GM10248 (cell line): Measurements from ENCODE around the gene CFAP119.

Experiments used
- CTCF ChIA-PET: fragments of 300-600 bp; sonication (Branson Sonifier 250); formaldehyde crosslinking; extraction: SDS; loops from one replicate; lab custom pipeline; 2021; ENCODE audit warnings: antibody characterized with exemption; lab: Yijun Ruan, JAX
- POLR2A ChIA-PET: fragments of 350-650 bp; sonication (Branson Sonifier 250); formaldehyde crosslinking; extraction: SDS; loops from one replicate; lab custom pipeline; 2020; ENCODE audit warnings: antibody characterized with exemption; lab: Yijun Ruan, JAX
- DNase-seq: peaks from one replicate; pipeline ENCODE4 v3.0.0; 2012; ENCODE audit errors: extremely low spot score
- CTCF ChIP-seq: IDR thresholded peaks from 2 replicates; pipeline ENCODE4 v1.5.1; 2012; ENCODE audit warnings: mild to moderate bottlenecking, low read depth; ENCODE audit errors: extremely low read depth, missing control alignments, control extremely low read depth

The CFAP119 gene

GRCh38 chr16:30767767-30768465 lies 6.1 kb upstream of the CFAP119 start:
- ChIA-PET CTCF (interaction anchor here (4.7 kb wide), 1 partner anchor 46 kb away, joined by 16 read pairs; no protein-coding TSS in a partner anchor), POLR2A (interaction anchor here (0.9 kb wide), 1 partner anchor 9 kb away, joined by 3 read pairs; no protein-coding TSS in a partner anchor)
- no peak for TF ChIP-seq CTCF
- no peak for DNase-seq

DNA sequence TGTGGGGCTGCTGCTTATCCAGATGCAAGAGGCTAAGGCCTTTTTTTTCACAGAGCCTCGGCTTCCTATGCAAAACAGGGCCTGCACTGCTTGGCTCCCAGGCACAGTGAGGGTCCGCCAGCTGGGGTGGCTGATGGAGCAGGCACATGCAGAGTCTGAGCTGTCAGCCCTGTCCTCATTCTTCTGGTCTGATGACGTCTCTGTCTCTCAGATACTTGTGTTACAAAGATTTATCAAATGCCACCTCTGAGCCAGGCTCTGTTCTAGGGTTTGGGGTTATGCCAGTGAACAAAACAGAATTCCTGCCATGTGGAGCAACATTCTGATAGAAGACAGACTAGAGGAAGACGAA lies 5.0 kb upstream of the CFAP119 start:
- no peak for TF ChIP-seq CTCF
- no peak for DNase-seq
- ChIA-PET CTCF (interaction anchor here (0.9 to 1.0 kb wide), 2 partner anchors 48 to 178 kb away, joined by 3 read pairs; no protein-coding TSS in a partner anchor), POLR2A (no interaction called here)

DNA sequence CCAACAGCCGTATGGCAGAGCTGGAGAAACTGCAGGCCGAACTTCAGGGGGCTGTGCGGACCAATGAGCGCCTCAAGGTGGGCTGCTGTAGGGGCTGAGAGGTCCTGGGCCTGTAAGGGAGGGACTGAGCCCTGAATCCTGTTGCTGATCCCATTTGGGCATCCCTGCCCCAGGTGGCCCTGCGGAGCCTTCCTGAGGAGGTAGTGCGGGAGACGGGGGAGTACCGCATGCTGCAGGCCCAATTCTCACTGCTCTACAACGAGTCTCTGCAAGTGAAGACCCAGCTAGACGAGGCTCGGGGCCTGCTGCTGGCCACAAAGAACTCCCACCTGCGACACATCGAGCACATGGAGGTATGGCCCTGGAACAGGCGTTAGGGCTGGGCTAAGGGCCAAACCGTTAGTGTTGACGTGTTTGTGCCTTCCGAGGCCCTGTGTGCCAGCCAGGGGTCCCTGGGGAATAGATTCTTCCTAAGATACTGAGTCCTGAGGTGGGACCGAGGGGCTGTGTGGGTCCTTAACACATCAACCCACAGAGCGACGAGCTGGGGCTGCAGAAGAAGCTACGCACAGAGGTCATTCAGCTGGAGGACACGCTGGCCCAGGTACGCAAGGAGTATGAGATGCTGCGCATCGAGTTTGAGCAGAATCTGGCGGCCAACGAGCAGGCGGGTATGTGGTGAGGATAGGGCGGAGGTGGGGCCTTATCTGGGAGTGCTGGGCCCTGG lies 4.5 kb upstream of the CFAP119 start:
- no peak for DNase-seq
- POLR2A ChIA-PET, result no interaction called here
- TF ChIP-seq CTCF, result no peak
- CTCF ChIA-PET, result interaction anchor here (0.9 to 1.0 kb wide), 2 partner anchors 48 to 178 kb away, joined by 3 read pairs; no protein-coding TSS in a partner anchor

DNA sequence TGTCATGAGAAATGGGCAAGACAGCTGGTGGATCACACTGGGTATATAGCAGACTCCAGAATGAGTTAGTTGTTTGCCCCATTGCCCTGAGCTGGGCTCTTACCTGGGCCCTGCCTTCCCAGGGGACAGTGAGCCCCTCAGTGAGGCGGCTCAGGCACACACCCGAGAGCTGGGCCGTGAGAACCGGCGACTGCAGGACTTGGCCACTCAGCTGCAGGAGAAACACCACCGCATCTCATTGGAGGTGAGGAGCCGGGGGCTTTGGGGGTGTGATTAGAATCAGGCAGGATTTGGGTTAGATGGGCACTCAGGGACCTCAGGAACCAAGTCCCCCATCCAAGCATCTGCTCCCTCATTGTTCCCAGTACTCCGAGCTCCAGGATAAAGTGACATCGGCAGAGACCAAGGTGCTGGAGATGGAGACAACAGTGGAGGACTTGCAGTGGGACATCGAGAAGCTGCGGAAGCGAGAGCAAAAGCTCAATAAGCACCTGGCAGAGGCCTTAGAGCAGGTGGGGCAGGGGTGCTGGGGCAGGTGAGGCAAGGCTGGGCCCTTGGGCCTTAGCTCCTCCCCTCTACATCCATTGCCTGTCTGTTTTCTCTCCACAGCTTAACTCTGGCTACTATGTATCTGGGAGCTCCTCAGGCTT lies 3.1 kb upstream of the CFAP119 start:
- POLR2A ChIA-PET, result interaction anchor here (0.9 kb wide), 1 partner anchor 85 kb away, joined by 3 read pairs; no protein-coding TSS in a partner anchor
- TF ChIP-seq CTCF, result no peak
- DNase-seq, result no peak
- CTCF ChIA-PET, result interaction anchor here (1.1 to 1.6 kb wide), 3 partner anchors 10 to 49 kb away, joined by 3 to 6 read pairs (median 6); no protein-coding TSS in a partner anchor

- no peak for DNase-seq
- ChIA-PET POLR2A (no interaction called here), CTCF (interaction anchor here (1.1 to 1.6 kb wide), 3 partner anchors 11 to 50 kb away, joined by 3 to 6 read pairs (median 6); no protein-coding TSS in a partner anchor)
- no peak for TF ChIP-seq CTCF
These were observed 2.2 kb upstream of the CFAP119 start for GRCh38 chr16:30764086-30764485.

DNA sequence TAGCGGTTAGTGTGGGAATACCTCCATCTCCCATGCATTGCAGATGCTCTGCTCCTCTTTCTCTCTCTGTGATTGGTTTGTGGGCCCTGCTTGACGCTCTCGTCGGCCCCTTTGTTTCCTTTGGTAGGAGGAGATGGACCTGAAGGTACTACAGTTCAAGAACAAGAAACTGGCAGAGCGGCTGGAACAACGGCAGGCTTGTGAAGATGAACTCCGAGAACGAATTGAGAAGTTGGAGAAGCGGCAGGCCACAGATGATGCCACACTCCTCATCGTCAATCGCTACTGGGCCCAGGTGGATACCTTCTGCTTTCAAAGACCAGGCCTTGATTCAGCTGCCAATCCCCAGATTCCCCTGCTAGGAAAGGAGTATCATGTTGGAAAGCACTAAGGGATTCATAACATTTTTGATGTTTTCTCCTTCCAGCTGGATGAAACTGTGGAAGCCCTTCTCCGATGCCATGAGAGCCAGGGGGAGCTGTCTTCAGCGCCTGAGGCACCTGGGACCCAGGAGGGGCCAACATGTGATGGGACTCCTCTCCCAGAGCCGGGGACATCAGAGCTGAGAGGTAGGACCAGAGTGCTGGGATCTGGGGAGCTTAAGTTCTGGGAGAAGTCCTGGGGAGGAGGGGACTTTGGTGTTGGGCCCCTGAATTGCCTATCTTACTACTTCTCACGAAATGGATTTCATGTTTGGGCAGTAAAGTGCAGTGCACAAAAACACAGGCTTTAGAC lies 1.3 kb upstream of the CFAP119 start:
- no peak for TF ChIP-seq CTCF
- DNase-seq, result no peak
- CTCF ChIA-PET, result interaction anchor here (1.1 to 1.4 kb wide), 3 partner anchors 50 to 70 kb away, joined by 3 to 5 read pairs (median 3); no protein-coding TSS in a partner anchor
- POLR2A ChIA-PET, result no interaction called here
